22Rv1 (cell line): ENCODE measurements around the gene OR52N5.

ENCODE experiments used
- H3K27ac ChIP-seq: fragments of 450-650 bp; 2 replicates; pipeline ENCODE4 v1.5.1; 2017
- ZFX ChIP-seq: fragments of 450-650 bp; IDR thresholded peaks from 2 replicates; pipeline ENCODE4 v1.6.1; 2017; ENCODE audit warnings: antibody characterized with exemption, borderline replicate concordance
- TF ChIP-seq, protein P1 (sequence below): fragments of 450-650 bp; IDR thresholded peaks from 2 replicates; pipeline ENCODE4 v1.5.1; 2017; ENCODE audit warnings: mild to moderate bottlenecking

The OR52N5 gene

DNA sequence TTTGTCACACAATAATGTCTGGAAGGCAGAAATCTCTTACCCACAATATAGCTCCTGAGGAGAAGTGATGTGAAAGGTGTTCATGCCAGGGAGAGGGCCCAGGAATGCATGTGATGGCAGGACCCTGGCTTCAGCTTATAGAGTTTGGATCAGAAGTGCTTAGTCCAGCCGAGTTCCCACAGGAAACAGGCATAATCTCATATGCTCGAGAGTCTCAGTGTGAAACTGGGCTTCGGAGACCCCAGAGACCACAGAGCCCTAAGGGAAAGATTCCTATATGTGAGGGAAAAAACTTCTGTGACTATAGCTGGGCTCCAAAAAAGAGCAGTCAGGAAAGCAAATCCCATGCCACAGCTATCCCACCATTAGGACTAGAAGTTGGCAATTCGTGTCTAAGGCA is at the start of gene OR52N5:
TSS of gene OR52N5 (minus strand) at position 101 of the 400 bp plus-strand sequence. CDS start 4,721 bp downstream, outside the sequence.
- H3K27ac ChIP-seq = no peak within 1 kb of the TSS
- TF ChIP-seq, protein P1, sequence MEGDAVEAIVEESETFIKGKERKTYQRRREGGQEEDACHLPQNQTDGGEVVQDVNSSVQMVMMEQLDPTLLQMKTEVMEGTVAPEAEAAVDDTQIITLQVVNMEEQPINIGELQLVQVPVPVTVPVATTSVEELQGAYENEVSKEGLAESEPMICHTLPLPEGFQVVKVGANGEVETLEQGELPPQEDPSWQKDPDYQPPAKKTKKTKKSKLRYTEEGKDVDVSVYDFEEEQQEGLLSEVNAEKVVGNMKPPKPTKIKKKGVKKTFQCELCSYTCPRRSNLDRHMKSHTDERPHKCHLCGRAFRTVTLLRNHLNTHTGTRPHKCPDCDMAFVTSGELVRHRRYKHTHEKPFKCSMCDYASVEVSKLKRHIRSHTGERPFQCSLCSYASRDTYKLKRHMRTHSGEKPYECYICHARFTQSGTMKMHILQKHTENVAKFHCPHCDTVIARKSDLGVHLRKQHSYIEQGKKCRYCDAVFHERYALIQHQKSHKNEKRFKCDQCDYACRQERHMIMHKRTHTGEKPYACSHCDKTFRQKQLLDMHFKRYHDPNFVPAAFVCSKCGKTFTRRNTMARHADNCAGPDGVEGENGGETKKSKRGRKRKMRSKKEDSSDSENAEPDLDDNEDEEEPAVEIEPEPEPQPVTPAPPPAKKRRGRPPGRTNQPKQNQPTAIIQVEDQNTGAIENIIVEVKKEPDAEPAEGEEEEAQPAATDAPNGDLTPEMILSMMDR = no peak
- no peak for TF ChIP-seq ZFX

DNA sequence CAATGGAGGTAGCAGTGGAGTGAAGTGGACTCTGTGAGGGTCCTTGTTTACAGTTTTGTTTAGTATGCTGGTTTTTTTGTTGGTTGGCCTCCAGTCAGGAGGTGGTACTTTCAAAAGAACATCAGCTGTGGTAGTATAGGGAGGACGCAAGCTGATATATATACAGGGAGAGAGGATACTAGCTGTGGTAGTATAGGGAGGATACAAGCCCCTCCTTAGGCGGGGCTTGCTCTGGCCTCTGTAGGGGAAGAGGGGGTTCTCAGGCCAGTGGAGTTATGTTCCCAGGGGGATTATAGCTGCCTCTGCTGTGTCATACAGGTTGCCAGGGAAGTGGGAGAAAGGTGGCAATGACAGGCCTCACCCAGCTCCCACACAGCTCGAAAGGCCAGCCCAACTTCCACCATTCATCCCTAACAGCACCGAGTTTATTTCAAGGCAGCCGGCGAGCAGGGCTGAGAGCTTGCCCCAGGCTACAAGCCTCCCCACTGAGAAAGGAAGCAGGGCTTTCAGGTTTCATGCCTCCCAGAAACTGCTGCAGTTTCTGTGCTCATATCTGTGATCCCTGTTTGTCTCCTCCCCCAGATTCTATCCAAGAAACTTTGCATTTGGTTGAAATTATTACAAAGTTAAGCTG is 48.2 kb upstream of the OR52N5 start:
- no peak overlapping the region for H3K27ac ChIP-seq
- TF ChIP-seq, protein P1 = no peak
- TF ChIP-seq ZFX = no peak

DNA sequence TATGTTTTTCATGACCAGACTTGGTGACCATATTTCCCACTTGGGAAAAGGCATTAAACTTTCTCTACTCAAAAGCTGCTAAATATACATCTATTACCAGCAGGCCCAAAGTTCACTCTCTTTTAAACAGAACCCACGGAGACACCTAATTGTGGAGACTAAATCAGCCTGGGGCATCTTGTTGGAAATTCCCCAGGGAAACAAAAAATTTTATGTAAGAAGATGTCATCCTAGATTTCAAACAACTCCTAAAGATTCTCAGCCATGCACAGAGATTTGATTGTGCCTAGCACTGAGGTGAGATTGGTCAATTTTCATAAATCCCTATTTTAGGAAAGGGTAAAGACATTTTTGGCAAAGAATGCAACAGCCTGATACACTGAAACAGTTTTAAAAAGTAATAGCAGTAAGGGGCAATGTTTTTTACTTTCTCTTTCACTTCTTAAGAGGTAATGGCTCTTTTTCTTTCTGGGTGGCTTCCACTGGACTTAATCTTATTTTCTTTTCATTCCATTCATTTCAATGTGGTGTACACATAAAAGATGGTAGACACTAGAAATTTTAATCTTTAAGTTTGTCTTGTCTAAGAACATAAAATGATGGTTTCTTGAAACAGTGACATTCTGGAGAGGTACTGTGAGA is 35.2 kb upstream of the OR52N5 start:
- no peak overlapping the region for H3K27ac ChIP-seq
- TF ChIP-seq, protein P1 = no peak
- TF ChIP-seq ZFX = no peak

DNA sequence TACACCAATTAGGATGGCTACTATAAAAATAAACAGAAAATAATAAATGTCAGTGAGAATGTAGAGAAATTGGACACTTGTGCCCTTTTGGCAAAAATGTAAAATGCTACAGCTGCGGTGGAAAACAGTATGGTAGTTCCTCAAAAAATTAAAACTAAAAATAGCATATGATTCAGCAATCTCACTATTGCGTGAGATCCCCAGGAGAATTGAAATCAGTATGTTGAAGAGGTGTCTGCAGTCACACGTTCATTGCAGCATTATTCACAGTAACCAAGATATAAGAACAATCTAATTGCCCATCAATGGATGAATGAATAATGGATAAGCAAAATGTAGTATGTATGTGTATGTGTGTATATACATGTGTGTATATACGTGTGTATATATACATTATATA is 32.4 kb upstream of the OR52N5 start:
- H3K27ac ChIP-seq = no peak overlapping the region
- TF ChIP-seq ZFX = no peak
- TF ChIP-seq, protein P1 = no peak

DNA sequence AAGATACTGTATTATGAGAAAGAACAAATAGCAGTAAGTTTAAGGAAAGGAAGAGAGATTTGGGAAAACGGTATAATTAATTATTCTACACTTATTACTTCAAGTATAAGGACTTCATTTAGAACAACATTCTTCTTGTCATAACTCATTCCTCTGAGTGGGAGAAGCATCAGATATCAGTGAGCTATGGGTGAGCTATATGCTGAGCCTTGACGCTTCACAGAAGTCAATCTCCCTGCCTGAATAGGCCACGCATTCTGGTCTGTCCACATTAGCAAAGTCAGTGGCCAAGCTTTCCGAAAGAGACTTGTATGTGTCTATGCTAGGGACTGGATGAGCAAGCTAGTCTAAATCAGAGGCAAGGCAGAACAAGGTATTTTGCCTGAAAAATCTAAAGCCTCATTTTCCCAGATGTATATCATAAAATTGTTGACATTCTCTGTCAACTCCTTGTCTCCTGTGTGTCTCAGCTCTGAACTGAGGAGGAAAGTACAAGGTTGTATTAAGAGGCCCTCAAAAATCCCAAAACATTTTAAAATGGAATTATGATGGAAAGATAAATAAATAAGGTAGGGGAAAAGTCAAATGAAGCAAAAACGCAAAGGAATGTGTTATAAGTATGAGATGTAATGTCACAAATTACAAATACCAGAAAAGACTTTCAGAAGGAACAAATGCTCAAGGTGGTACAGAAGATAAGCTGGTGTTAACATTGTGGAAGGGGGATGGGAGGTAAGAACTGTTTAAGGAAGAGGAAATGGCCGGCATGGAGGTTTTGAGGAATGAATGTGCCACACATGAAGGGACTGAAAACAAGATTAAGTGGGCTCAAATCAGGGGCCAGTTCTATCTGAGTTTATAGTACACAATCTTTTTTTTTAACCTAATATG is 27.0 kb upstream of the OR52N5 start:
- TF ChIP-seq, protein P1 = no peak
- TF ChIP-seq ZFX = no peak
- H3K27ac ChIP-seq = no peak overlapping the region

DNA sequence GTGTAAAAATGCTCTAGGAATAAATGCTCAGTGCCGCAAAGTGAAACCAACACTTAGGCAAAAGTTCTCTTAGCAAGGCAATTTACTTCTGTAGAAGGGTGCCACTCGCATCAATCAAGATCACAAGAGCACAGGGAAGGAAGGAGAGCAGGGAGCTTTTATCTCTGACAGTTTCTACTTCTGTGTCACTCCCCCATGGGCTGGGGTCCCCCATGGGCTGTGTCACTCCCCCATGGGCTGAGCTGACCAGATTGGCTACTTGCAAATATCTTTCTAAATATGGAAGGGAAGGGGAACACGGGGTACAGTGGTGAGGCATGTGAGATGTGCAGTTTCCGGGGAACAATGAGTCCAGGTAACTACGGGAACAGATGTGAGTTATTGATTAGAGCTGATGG is 26.0 kb upstream of the OR52N5 start:
- TF ChIP-seq ZFX = no peak
- TF ChIP-seq, protein P1 = no peak
- H3K27ac ChIP-seq = no peak overlapping the region
